Choroid plexus epithelial cell (primary cell): ENCODE measurements around the gene RAE1.
A peak's percentile ranks its signal among the peaks of the same experiment; 100 is the strongest.
"Not testable (repeated sequence)": the region's sequence is repeated elsewhere in the genome, so short reads cannot be mapped to it uniquely, and the experiment has no call there.

Experiments
- DNase-seq: peaks from one replicate; pipeline ENCODE4 v3.0.0-alpha.2; 2010; ENCODE audit warnings: low read depth
- H3K4me3 ChIP-seq: 2 replicates; pipeline ENCODE4 v1.5.1; 2011; ENCODE audit warnings: low read depth, mild to moderate bottlenecking, control low read depth, low read length, moderate library complexity
- CTCF ChIP-seq: conservative IDR thresholded peaks from 2 replicates; pipeline ENCODE4 v1.5.1; 2011; ENCODE audit warnings: low read depth, mild to moderate bottlenecking, control low read depth, inconsistent platforms, low read length, moderate library complexity

The RAE1 gene

GRCh38 chr20:57341663-57342062 is 9.4 kb upstream of the RAE1 start:
- H3K4me3 ChIP-seq = no peak overlapping the region
- no peak for DNase-seq
- TF ChIP-seq CTCF = no peak

- no peak for TF ChIP-seq CTCF
- peak; percentile 25 for DNase-seq
- H3K4me3 ChIP-seq = no peak overlapping the region
Measured at GRCh38 chr20:57342829-57343228, 8.2 kb upstream of the RAE1 start.

GRCh38 chr20:57346477-57346876 is 4.6 kb upstream of the RAE1 start:
- peak; percentile 86 for TF ChIP-seq CTCF
- peak; percentile 81 for DNase-seq
- H3K4me3 ChIP-seq = no peak overlapping the region

GRCh38 chr20:57347393-57347792 is 3.7 kb upstream of the RAE1 start:
- no peak for DNase-seq
- no peak overlapping the region for H3K4me3 ChIP-seq
- no peak for TF ChIP-seq CTCF

GRCh38 chr20:57348200-57348921 is 2.7 kb upstream of the RAE1 start:
- DNase-seq, H3K4me3 ChIP-seq: not testable (repeated sequence)

GRCh38 chr20:57348922-57349574 is 2.0 kb upstream of the RAE1 start:
- not testable (repeated sequence) for H3K4me3 ChIP-seq, DNase-seq

- DNase-seq = peak; percentile 8
- no peak overlapping the region for H3K4me3 ChIP-seq
- TF ChIP-seq CTCF = no peak
Measured at GRCh38 chr20:57350081-57350710, 859 bp upstream of the RAE1 start.

- not testable (repeated sequence) for DNase-seq
- peak overlapping the region; percentile 94 for H3K4me3 ChIP-seq
Measured at GRCh38 chr20:57350726-57351041, 371 bp upstream of the RAE1 start.
